Stomach (tissue), 9 donors: ENCODE measurements around the gene KCTD20. TPM values are rescaled to one million over a fixed set of nuclear protein-coding genes. Genes with fewer than 3 reads are reported as not detected.
"Not testable (repeated sequence)": the region's sequence is repeated elsewhere in the genome, so short reads cannot be mapped to it uniquely, and the experiment has no call there.

Experiments
- DNase-seq, 2 donors: peaks; one replicate each; pipeline versions ENCODE4 v3.0.0 to v3.0.0-alpha.2; 2013 to 2019
- H3K27ac ChIP-seq, 5 donors: fragments of 200-600 bp in 4 of 5; sonication (generic) in 4 of 5; one replicate each; pipeline ENCODE4 v1.5.1; 2013 to 2019; ENCODE audit warnings: mild to moderate bottlenecking in 1 of 5, moderate library complexity in 1 of 5
- H3K27me3 ChIP-seq, 3 donors: fragments of 200-600 bp; sonication (generic); one replicate each; pipeline ENCODE4 v1.5.1; 2017 to 2019; ENCODE audit warnings: mixed run types in 1 of 3
- H3K36me3 ChIP-seq, 4 donors: fragments of 200-600 bp; sonication (generic); 1 replicate in 3 of 4; 2 replicates in 1 of 4; pipeline ENCODE4 v1.5.1; 2016 to 2019
- H3K4me1 ChIP-seq, 4 donors: fragments of 200-600 bp; sonication (generic); one replicate each; pipeline ENCODE4 v1.5.1; 2016 to 2019
- H3K4me3 ChIP-seq, 4 donors: fragments of 200-600 bp; sonication (generic) in 3 of 4; one replicate each; pipeline ENCODE4 v1.5.1; 2016 to 2019; ENCODE audit warnings: mild to moderate bottlenecking in 1 of 4
- H3K9me3 ChIP-seq, 4 donors: fragments of 200-600 bp; sonication (generic); one replicate each; pipeline ENCODE4 v1.5.1; 2016 to 2019
- EP300 ChIP-seq: sonication (generic); formaldehyde crosslinking; IDR thresholded peaks from one replicate; pipeline ENCODE4 v1.6.1; 2017; ENCODE audit warnings: antibody characterized with exemption
- POLR2A ChIP-seq, 4 donors: fragments of 450-650 bp; IDR thresholded peaks; one replicate each; pipeline ENCODE4 v1.6.1; 2016; ENCODE audit warnings: antibody characterized with exemption in 4 of 4, control low read depth in 2 of 4, mild to moderate bottlenecking in 1 of 4, moderate library complexity in 1 of 4
- POLR2AphosphoS5 ChIP-seq, 3 donors: sonication (generic); formaldehyde crosslinking; IDR thresholded peaks; one replicate each; pipeline ENCODE4 v1.6.1; 2016; ENCODE audit warnings: antibody characterized with exemption in 3 of 3
- WGBS, 5 donors: extraction: QIAGEN DNeasy Blood & Tissue Kit in 3 of 5; methylation state at CpG; one replicate each; pipeline versions ENCODE4 v1.1.5 to v1.1.7; 2013 to 2018; 5-methylcytosine and 5-hydroxymethylcytosine counted together
- intact Hi-C: fragments of 100-400 bp; cut with DNase I; formaldehyde crosslinking; loops from one replicate; pipeline ENCODE4 v1.15.1; 2023; ENCODE audit warnings: low total_unique reads
- polyA plus RNA-seq, 3 donors: library from polyadenylated mRNA; stranded (reverse); fragments of 200-250 nt; gene quantifications; one replicate each; pipeline ENCODE4 v1.2.3, GENCODE V29; 2013
- total RNA-seq, 5 donors: library from RNA; depleted of rRNA; stranded (reverse); fragments of >200 nt; gene quantifications; one replicate each; pipeline versions ENCODE4 v1.1.0 to v1.2.3, GENCODE V29; 2014 to 2016
- TF ChIP-seq, protein P1 (sequence below), 7 experiments: fragments of 450-650 bp in 4 of 7; fragments of 200-600 bp in 3 of 7; sonication (generic) in 3 of 7; IDR thresholded peaks; one replicate each; pipeline ENCODE4 v1.5.1; 2016 to 2019; ENCODE audit warnings: antibody characterized with exemption in 7 of 7, control low read depth in 2 of 7, mild to moderate bottlenecking in 1 of 7
- donor health status: healthy with polysubstance abuse.
- donor health status: Bipolar disorder and iron deficiency.
- donor health status: healthy.

KCTD20 gene
- total and polyA plus RNA-seq, 8 donors, result 10.3 to 72.7 (median 19.5) TPM

DNA sequence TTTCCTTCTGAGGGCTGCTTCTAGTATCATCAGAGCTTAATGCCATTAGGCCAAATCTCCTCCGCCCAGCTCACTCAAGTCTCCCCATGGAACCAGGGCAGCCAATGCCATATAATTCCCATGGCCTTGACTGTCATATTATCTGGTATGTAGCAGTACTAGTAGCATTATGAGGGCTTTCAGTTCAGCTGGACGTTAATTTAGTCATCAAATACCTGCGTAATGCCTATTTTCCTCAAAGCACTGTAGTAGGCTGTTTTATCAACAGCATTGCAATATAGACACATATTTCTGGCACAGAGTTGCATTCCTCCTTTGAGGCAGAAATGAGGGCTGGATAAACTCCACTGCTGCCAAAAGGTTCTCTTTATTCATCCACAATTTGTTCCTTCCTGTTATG lies 1.7 kb downstream of the KCTD20 start:
- H3K4me3 ChIP-seq, result peak overlapping the region; percentile 77 to 94 (median 86)
- H3K36me3 ChIP-seq, result peaks cover 4 to 13% (median 9%) of the 10 kb centered on the region in 4 donors
- peak in 1 of 3 donors; percentile 25 for TF ChIP-seq POLR2AphosphoS5 (IDR thresholded peaks at IDR 0.05)
- TF ChIP-seq, protein P1, sequence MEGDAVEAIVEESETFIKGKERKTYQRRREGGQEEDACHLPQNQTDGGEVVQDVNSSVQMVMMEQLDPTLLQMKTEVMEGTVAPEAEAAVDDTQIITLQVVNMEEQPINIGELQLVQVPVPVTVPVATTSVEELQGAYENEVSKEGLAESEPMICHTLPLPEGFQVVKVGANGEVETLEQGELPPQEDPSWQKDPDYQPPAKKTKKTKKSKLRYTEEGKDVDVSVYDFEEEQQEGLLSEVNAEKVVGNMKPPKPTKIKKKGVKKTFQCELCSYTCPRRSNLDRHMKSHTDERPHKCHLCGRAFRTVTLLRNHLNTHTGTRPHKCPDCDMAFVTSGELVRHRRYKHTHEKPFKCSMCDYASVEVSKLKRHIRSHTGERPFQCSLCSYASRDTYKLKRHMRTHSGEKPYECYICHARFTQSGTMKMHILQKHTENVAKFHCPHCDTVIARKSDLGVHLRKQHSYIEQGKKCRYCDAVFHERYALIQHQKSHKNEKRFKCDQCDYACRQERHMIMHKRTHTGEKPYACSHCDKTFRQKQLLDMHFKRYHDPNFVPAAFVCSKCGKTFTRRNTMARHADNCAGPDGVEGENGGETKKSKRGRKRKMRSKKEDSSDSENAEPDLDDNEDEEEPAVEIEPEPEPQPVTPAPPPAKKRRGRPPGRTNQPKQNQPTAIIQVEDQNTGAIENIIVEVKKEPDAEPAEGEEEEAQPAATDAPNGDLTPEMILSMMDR (IDR thresholded peaks at IDR 0.05), result no peak
- TF ChIP-seq POLR2A (IDR thresholded peaks at IDR 0.05), result no peak
- H3K27me3 ChIP-seq, result no peaks in the 10 kb centered on the region
- peak in 1 of 2 donors; percentile 59 for DNase-seq
- H3K4me1 ChIP-seq, result peaks cover 25 to 59% (median 42%) of the 10 kb centered on the region in 4 donors
- H3K27ac ChIP-seq, result peak overlapping the region; percentile 72 to 99 (median 98)
- intact Hi-C loops, result no loop called here
- 35 to 61% (median 47%) methylated on average over 3 of the region's 3 CpGs for WGBS, 5 donors
- no peaks in the 10 kb centered on the region for H3K9me3 ChIP-seq

DNA sequence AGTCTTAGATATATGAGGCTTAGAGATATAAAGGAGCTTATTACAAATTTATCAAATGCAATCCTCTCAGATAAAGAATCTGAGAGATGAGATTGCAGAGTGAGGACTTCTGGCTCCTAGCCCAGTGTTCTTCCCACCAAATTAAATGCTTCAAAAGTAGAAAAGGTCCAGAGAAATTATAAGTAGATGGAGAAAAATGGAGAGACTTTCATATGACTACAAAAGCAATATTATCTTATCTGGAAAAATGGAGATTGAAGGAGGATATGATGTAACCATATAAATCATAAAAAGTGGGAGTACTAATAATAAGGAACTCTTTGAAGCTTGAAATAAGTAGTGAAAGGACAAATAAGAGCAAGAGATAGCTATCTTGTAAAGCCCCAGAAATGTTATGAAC lies 2.8 kb downstream of the KCTD20 start:
- Histone ChIP-seq H3K4me3 (no peak overlapping the region), H3K9me3 (no peaks in the 10 kb centered on the region), H3K4me1 (peaks cover 25 to 68% (median 42%) of the 10 kb centered on the region in 4 donors), H3K27ac (peak overlapping the region in 2 of 5 donors; percentile 95 to 99), H3K27me3 (no peaks in the 10 kb centered on the region), H3K36me3 (peaks cover 4 to 15% (median 11%) of the 10 kb centered on the region in 4 donors)
- TF ChIP-seq POLR2AphosphoS5 (IDR thresholded peaks at IDR 0.05) (no peak), EP300 (no peak), POLR2A (IDR thresholded peaks at IDR 0.05) (no peak)
- TF ChIP-seq, protein P1 (IDR thresholded peaks at IDR 0.05), result no peak
- intact Hi-C loops, result no loop called here
- DNase-seq, result peak in 1 of 2 donors; percentile 17

DNA sequence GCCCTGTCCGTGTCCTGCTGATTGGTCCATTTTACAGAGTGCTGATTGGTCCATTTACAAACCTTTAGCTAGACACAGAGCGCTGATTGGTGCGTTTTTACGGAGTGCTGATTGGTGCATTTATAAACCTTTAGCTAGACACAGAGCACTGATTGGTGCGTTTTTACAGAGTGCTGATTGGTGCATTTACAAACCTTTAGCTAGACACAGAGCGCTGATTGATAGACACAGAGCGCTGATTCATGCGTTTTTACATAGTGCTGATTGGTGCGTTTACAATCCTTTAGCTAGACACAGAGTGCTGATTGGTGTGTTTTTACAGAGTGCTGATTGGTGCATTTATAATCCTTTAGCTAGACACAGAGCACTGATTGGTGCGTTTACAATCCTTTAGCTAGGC lies 6.4 kb downstream of the KCTD20 start:
- H3K36me3 ChIP-seq, result peaks cover 7 to 32% (median 29%) of the 10 kb centered on the region in 4 donors
- H3K4me1 ChIP-seq, result peaks cover 14 to 45% (median 24%) of the 10 kb centered on the region in 4 donors
- H3K9me3 ChIP-seq, H3K27me3 ChIP-seq, H3K4me3 ChIP-seq, DNase-seq, intact Hi-C loops, H3K27ac ChIP-seq: not testable (repeated sequence)
- WGBS, 5 donors, result 97 to 99% (median 97%) methylated on average over 10 of the region's 10 CpGs

DNA sequence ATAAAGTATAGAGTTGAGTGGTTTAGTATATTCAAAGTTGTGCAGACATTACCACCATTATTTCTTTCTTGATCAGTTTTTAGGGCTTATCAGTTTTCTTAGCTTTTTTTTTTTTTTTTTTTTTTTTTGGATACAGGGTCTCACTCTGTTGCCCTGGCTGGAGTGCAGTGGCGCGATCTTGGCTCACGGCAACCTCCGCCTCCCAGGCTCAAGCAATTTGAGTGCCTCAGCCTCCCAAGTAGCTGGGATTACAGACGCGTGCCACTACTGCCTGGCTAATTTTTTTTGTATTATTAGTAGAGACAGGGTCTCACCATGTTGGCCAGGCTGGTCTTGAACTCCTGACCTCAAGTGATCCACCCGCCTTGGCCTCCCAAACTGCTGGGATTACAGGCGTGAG lies 10.1 kb downstream of the KCTD20 start:
- H3K27ac ChIP-seq, H3K4me3 ChIP-seq, intact Hi-C loops, H3K9me3 ChIP-seq, H3K27me3 ChIP-seq, DNase-seq: not testable (repeated sequence)
- WGBS, 5 donors, result 93 to 99% (median 96%) methylated on average over 8 of the region's 8 CpGs
- Histone ChIP-seq H3K4me1 (peaks cover 0 to 27% (median 9%) of the 10 kb centered on the region in 4 donors), H3K36me3 (peaks cover 7 to 36% (median 29%) of the 10 kb centered on the region in 4 donors)

GRCh38 chr6:36455486-36456027 lies 12.8 kb downstream of the KCTD20 start:
- Histone ChIP-seq H3K9me3 (no peaks in the 10 kb centered on the region), H3K4me3 (no peak overlapping the region), H3K36me3 (peaks cover 3 to 27% (median 15%) of the 10 kb centered on the region in 4 donors), H3K27me3 (no peaks in the 10 kb centered on the region), H3K4me1 (peaks cover 0 to 35% (median 22%) of the 10 kb centered on the region in 4 donors), H3K27ac (no peak overlapping the region)
- TF ChIP-seq POLR2A (IDR thresholded peaks at IDR 0.05), result no peak
- no peak for TF ChIP-seq POLR2AphosphoS5 (IDR thresholded peaks at IDR 0.05)
- TF ChIP-seq, protein P1 (IDR thresholded peaks at IDR 0.05), result no peak
- intact Hi-C loops, result no loop called here
- DNase-seq, result peak; percentile 29 to 72
- WGBS, 5 donors, result 48 to 64% (median 54%) methylated on average over 3 of the region's 3 CpGs
